B cell (primary cell): Measurements from ENCODE around the gene C2orf92.

Experiments used
- EZH2 ChIP-seq: IDR thresholded peaks from 2 replicates; pipeline ENCODE4 v1.6.1; 2012; ENCODE audit warnings: borderline replicate concordance, low read depth, mild to moderate bottlenecking, moderate library complexity, low read length; ENCODE audit not compliant: insufficient read depth, poor library complexity, severe bottlenecking
- TF ChIP-seq, protein P1 (sequence below): fragments of 200-600 bp; IDR thresholded peaks from one replicate; pipeline ENCODE4 v1.8.0; 2022; ENCODE audit warnings: antibody characterized with exemption, mild to moderate bottlenecking

DNA sequence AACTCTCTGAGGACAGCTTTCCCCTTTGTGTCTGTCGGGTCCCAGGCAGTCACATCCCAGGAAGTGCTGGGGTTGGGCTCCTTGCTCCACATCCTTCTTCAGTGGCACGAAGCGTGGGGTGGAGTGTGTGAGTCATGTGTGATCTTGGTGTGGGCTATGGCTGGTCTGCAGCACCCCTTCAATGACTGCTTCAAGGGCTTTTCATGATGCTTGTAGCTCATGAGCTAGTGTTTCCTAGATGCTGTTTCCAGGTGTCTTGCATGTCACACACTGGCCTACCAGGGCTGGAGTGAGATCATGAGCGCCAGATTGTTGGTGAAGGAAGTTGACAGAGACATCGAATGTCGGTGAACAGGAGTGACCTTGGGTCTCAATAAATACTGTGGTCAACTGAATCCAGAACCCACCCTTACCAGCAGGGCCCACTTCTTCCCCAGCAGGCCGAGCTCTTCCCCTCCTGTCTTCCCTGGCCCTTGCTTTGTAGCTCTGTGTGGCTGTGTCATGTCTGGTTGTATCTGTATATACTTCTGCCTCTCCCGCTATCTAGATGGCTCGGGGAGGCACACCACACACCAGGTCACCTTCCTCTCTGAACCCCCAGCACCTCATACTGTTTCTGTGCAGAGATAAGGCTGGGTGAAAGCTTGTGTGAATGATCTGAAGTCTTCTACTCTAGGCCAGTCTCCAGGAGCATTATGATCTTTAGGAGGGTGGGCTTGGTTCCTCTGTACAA lies 3.8 kb downstream of the C2orf92 start:
- TF ChIP-seq, protein P1, sequence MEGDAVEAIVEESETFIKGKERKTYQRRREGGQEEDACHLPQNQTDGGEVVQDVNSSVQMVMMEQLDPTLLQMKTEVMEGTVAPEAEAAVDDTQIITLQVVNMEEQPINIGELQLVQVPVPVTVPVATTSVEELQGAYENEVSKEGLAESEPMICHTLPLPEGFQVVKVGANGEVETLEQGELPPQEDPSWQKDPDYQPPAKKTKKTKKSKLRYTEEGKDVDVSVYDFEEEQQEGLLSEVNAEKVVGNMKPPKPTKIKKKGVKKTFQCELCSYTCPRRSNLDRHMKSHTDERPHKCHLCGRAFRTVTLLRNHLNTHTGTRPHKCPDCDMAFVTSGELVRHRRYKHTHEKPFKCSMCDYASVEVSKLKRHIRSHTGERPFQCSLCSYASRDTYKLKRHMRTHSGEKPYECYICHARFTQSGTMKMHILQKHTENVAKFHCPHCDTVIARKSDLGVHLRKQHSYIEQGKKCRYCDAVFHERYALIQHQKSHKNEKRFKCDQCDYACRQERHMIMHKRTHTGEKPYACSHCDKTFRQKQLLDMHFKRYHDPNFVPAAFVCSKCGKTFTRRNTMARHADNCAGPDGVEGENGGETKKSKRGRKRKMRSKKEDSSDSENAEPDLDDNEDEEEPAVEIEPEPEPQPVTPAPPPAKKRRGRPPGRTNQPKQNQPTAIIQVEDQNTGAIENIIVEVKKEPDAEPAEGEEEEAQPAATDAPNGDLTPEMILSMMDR = no peak
- TF ChIP-seq EZH2 = no peak
